Urinary bladder (tissue), 4 donors: ENCODE measurements around the gene MAPK14. TPM values are rescaled to one million over a fixed set of nuclear protein-coding genes. Genes with fewer than 3 reads are reported as not detected.
A peak's percentile ranks its signal among the peaks of the same experiment; 100 is the strongest.

Experiments used
- DNase-seq: peaks from one replicate; pipeline ENCODE4 v3.0.0-alpha.2; 2015; ENCODE audit errors: extremely low spot score
- H3K27ac ChIP-seq: one replicate; pipeline ENCODE4 v1.5.1; 2013; ENCODE audit warnings: low read depth, mild to moderate bottlenecking, moderate library complexity
- H3K36me3 ChIP-seq: one replicate; pipeline ENCODE4 v1.6.1; 2013; ENCODE audit warnings: mild to moderate bottlenecking, moderate library complexity; ENCODE audit not compliant: insufficient read depth
- H3K4me1 ChIP-seq: one replicate; pipeline ENCODE4 v1.6.1; 2013; ENCODE audit warnings: mild to moderate bottlenecking, moderate library complexity; ENCODE audit not compliant: insufficient read depth
- H3K4me3 ChIP-seq: one replicate; pipeline ENCODE4 v1.5.1; 2013; ENCODE audit warnings: low read depth, low read length
- WGBS: extraction: QIAGEN DNeasy Blood & Tissue Kit; methylation state at CpG from one replicate; pipeline ENCODE4 v1.1.7; 2013; 5-methylcytosine and 5-hydroxymethylcytosine counted together
- polyA plus RNA-seq: library from polyadenylated mRNA; stranded (reverse); fragments of 200-250 nt; gene quantifications from one replicate; pipeline ENCODE4 v1.2.3, GENCODE V29; 2013
- total RNA-seq: library from RNA; depleted of rRNA; stranded (reverse); fragments of >200 nt; gene quantifications from one replicate; pipeline ENCODE4 v1.2.3, GENCODE V29; 2014
- donor health status: healthy with polysubstance abuse.
- donor health status: healthy.

MAPK14 gene
- total and polyA plus RNA-seq, 2 donors: 48.8 to 84.1 TPM

- no peaks in the 10 kb centered on the region for H3K36me3 ChIP-seq
- WGBS: 42% methylated on average over 3 of the region's 3 CpGs
- H3K27ac ChIP-seq: peak overlapping the region; percentile 38
- no peak for DNase-seq
- no peaks in the 10 kb centered on the region for H3K4me1 ChIP-seq
- no peak overlapping the region for H3K4me3 ChIP-seq
These were observed 39.9 kb downstream of the MAPK14 start for GRCh38 chr6:36067374-36068011.

GRCh38 chr6:36068012-36068392 lies 40.4 kb downstream of the MAPK14 start:
- H3K36me3 ChIP-seq: no peaks in the 10 kb centered on the region
- H3K4me3 ChIP-seq: no peak overlapping the region
- DNase-seq: no peak
- H3K27ac ChIP-seq: no peak overlapping the region
- H3K4me1 ChIP-seq: no peaks in the 10 kb centered on the region

- Histone ChIP-seq H3K36me3 (no peaks in the 10 kb centered on the region), H3K27ac (no peak overlapping the region), H3K4me3 (no peak overlapping the region), H3K4me1 (no peaks in the 10 kb centered on the region)
- WGBS: 80% methylated on average over 3 of the region's 3 CpGs
- no peak for DNase-seq
These were observed 41.0 kb downstream of the MAPK14 start for GRCh38 chr6:36068586-36068985.

GRCh38 chr6:36069573-36069972 lies 42.0 kb downstream of the MAPK14 start:
- Histone ChIP-seq H3K36me3 (no peaks in the 10 kb centered on the region), H3K4me1 (no peaks in the 10 kb centered on the region), H3K4me3 (no peak overlapping the region), H3K27ac (no peak overlapping the region)
- no peak for DNase-seq
- 29% methylated on average over 1 of the region's 1 CpG for WGBS

GRCh38 chr6:36070252-36070651 lies 42.6 kb downstream of the MAPK14 start:
- WGBS: 71% methylated on average over 3 of the region's 3 CpGs
- no peaks in the 10 kb centered on the region for H3K36me3 ChIP-seq
- H3K27ac ChIP-seq: no peak overlapping the region
- H3K4me1 ChIP-seq: no peaks in the 10 kb centered on the region
- DNase-seq: no peak
- no peak overlapping the region for H3K4me3 ChIP-seq

- H3K4me3 ChIP-seq: no peak overlapping the region
- no peaks in the 10 kb centered on the region for H3K36me3 ChIP-seq
- no peak overlapping the region for H3K27ac ChIP-seq
- DNase-seq: no peak
- no peaks in the 10 kb centered on the region for H3K4me1 ChIP-seq
- 95% methylated on average over 3 of the region's 3 CpGs for WGBS
These were observed 43.7 kb downstream of the MAPK14 start for GRCh38 chr6:36071281-36071680.

GRCh38 chr6:36071714-36072113 lies 44.1 kb downstream of the MAPK14 start:
- no peaks in the 10 kb centered on the region for H3K36me3 ChIP-seq
- no peak overlapping the region for H3K27ac ChIP-seq
- WGBS: 100% methylated on average over 1 of the region's 1 CpG
- DNase-seq: no peak
- H3K4me3 ChIP-seq: no peak overlapping the region
- no peaks in the 10 kb centered on the region for H3K4me1 ChIP-seq

- 92% methylated on average over 4 of the region's 4 CpGs for WGBS
- H3K4me1 ChIP-seq: no peaks in the 10 kb centered on the region
These were observed 45.1 kb downstream of the MAPK14 start for GRCh38 chr6:36072681-36073080.

GRCh38 chr6:36073587-36073986 lies 46.0 kb downstream of the MAPK14 start:
- no peaks in the 10 kb centered on the region for H3K4me1 ChIP-seq
- no peaks in the 10 kb centered on the region for H3K36me3 ChIP-seq
- H3K27ac ChIP-seq: no peak overlapping the region
- no peak for DNase-seq
- no peak overlapping the region for H3K4me3 ChIP-seq

More at GRCh38 chr6:36072681-36073080, 45.1 kb downstream of the MAPK14 start:
- no peak overlapping the region for H3K27ac ChIP-seq
- no peak overlapping the region for H3K4me3 ChIP-seq
- DNase-seq: no peak
- no peaks in the 10 kb centered on the region for H3K36me3 ChIP-seq

GRCh38 chr6:36075656-36076055 lies 48.0 kb downstream of the MAPK14 start:
- H3K4me3 ChIP-seq: no peak overlapping the region
- no peak overlapping the region for H3K27ac ChIP-seq
- no peaks in the 10 kb centered on the region for H3K4me1 ChIP-seq
- DNase-seq: no peak
- 66% methylated on average over 3 of the region's 3 CpGs for WGBS
- H3K36me3 ChIP-seq: peaks cover 2% of the 10 kb centered on the region

GRCh38 chr6:36076178-36077063 lies 48.8 kb downstream of the MAPK14 start:
- no peak overlapping the region for H3K4me3 ChIP-seq
- 36% methylated on average over 3 of the region's 3 CpGs for WGBS
- no peak overlapping the region for H3K27ac ChIP-seq
- peaks cover 2% of the 10 kb centered on the region for H3K36me3 ChIP-seq
- peak; percentile 46 for DNase-seq
- no peaks in the 10 kb centered on the region for H3K4me1 ChIP-seq

GRCh38 chr6:36078159-36078558 lies 50.6 kb downstream of the MAPK14 start:
- H3K36me3 ChIP-seq: peaks cover 5% of the 10 kb centered on the region

GRCh38 chr6:36079601-36080000 lies 52.0 kb downstream of the MAPK14 start:
- Histone ChIP-seq H3K4me3 (no peak overlapping the region), H3K4me1 (no peaks in the 10 kb centered on the region), H3K36me3 (peaks cover 7% of the 10 kb centered on the region), H3K27ac (no peak overlapping the region)
- DNase-seq: no peak
- WGBS: 83% methylated on average over 2 of the region's 2 CpGs

More at GRCh38 chr6:36078159-36078558, 50.6 kb downstream of the MAPK14 start:
- H3K4me3 ChIP-seq: no peak overlapping the region
- 73% methylated on average over 4 of the region's 4 CpGs for WGBS
- H3K27ac ChIP-seq: no peak overlapping the region
- no peaks in the 10 kb centered on the region for H3K4me1 ChIP-seq
- DNase-seq: no peak

- Histone ChIP-seq H3K36me3 (peaks cover 7% of the 10 kb centered on the region), H3K4me1 (no peaks in the 10 kb centered on the region), H3K27ac (no peak overlapping the region), H3K4me3 (no peak overlapping the region)
- DNase-seq: no peak
- WGBS: 97% methylated on average over 1 of the region's 1 CpG
These were observed 54.7 kb downstream of the MAPK14 start for GRCh38 chr6:36082318-36082717.
